Measurements from ENCODE around the gene KLHDC8B.

The KLHDC8B gene

DNA sequence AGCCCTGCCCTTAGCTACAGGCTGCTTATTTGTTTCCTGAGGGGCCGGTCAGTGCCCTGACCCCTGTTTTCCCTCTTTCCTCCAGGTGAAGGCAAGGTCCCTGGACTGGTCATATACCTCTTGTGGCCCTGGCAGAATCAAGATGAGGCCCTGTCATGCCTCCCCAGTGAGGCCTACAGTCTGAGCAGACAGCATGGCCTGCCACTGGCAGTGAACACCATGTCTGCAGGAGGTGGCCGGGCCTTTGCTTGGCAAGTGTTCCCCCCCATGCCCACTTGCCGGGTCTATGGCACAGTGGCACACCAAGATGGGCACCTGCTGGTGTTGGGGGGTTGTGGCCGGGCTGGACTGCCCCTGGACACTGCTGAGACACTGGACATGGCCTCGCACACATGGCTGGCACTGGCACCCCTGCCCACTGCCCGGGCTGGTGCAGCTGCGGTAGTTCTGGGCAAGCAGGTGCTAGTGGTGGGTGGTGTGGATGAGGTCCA is 1.2 kb downstream of the KLHDC8B start:
- H3K4me3 ChIP-seq, result peak overlapping the region in 7 of 10 experiments; percentile 61 to 93 (median 71); a peak in 11 of 20 replicates
- H3K4me2 ChIP-seq, result peak overlapping the region; percentile 84 to 100 (median 96)
- no peaks in the 10 kb centered on the region; a peak in 1 of 22 replicates for H3K27me3 ChIP-seq
- peak overlapping the region in 8 of 11 experiments; percentile 75 to 96 (median 80); a peak in 12 of 22 replicates for H3K9ac ChIP-seq
- peaks cover 63 to 78% (median 75%) of the 10 kb centered on the region in 10 experiments for H3K4me1 ChIP-seq
- H3K27ac ChIP-seq, result peak overlapping the region in 8 of 11 experiments; percentile 1 to 79 (median 72); a peak in 8 of 22 replicates
- peaks cover 0 to 45% (median 0%) of the 10 kb centered on the region in 11 experiments; a peak in 4 of 22 replicates for H4K20me1 ChIP-seq
- no peaks in the 10 kb centered on the region for H3K9me3 ChIP-seq (replicated peaks in 1 of 11)
- H3K36me3 ChIP-seq, result peaks cover 0 to 52% (median 0%) of the 10 kb centered on the region in 11 experiments; a peak in 4 of 22 replicates
- TF ChIP-seq Cebpa-rat (IDR thresholded peaks at IDR 0.05), result no peak

DNA sequence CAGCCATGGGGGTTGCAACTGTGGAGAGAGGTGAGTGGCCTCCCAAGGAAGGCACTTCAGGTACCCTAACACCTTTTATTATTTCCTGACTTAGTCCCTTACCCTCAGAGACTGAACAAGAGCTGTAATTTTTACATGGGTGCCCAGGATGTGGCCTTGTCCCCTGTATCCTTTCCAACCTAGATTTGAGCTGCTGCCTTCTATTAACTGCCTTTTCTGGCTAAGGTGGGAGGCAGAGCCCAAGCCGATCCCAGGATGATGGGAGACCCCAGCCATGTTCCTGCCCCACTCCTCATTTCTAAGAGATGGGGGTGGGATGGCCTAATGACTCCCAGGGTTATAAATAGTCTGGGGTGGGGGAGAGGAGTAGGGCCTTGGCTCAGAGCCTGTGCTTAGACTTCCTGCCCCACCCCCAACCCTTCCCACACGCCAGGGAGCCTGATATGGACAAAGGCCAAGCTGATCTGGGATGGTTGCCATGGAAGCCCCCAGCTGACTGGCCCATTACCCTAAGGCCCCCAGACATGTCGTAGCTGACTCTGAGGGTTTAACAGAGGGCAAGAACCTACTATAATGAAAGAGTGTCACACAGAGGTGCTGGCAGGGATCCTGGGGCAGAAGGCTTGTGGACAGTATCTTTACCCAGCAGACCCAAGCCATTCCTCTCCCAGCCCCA is 1.9 kb downstream of the KLHDC8B start:
- Histone ChIP-seq H3K4me2 (peak overlapping the region; percentile 84 to 100 (median 96)), H3K9ac (peak overlapping the region in 9 of 11 experiments; percentile 11 to 96 (median 76); a peak in 11 of 22 replicates), H3K4me3 (peak overlapping the region in 3 of 10 experiments; percentile 11 to 93 (median 75); a peak in 7 of 20 replicates), H4K20me1 (peaks cover 0 to 50% (median 0%) of the 10 kb centered on the region in 11 experiments; a peak in 4 of 22 replicates), H3K36me3 (peaks cover 0 to 57% (median 0%) of the 10 kb centered on the region in 11 experiments; a peak in 4 of 22 replicates), H3K9me3 (replicated peaks in 1 of 11) (no peaks in the 10 kb centered on the region), H3K4me1 (peaks cover 63 to 85% (median 81%) of the 10 kb centered on the region in 10 experiments), H3K27me3 (no peaks in the 10 kb centered on the region; a peak in 1 of 22 replicates), H3K27ac (peak overlapping the region in 8 of 11 experiments; percentile 10 to 79 (median 56); a peak in 12 of 22 replicates)
- TF ChIP-seq Cebpa-rat (IDR thresholded peaks at IDR 0.05), result no peak

DNA sequence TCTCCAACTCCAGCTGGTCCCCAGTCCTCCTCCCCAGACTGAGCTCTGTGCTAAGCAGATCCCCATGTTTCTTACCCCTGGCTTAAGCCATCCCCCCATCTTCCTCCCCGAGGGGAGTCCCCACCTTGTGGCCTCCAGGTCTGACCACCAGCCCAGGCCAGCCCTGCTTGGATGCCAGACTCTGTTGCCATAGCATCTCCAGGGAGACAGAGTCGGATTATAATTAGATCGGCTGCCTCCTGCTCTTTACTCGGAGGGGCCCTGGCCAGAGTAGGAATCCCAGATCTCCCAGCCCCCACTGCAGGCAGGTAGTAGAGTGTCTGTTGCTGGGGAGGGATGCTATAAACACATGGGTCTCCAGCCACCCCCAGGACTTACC is 2.4 kb downstream of the KLHDC8B start:
- peak overlapping the region; percentile 84 to 100 (median 96) for H3K4me2 ChIP-seq
- H3K4me3 ChIP-seq, result peak overlapping the region in 3 of 10 experiments; percentile 11 to 93 (median 75); a peak in 4 of 20 replicates
- peaks cover 0 to 50% (median 0%) of the 10 kb centered on the region in 11 experiments; a peak in 4 of 22 replicates for H4K20me1 ChIP-seq
- H3K4me1 ChIP-seq, result peaks cover 63 to 90% (median 86%) of the 10 kb centered on the region in 10 experiments
- peaks cover 0 to 60% (median 0%) of the 10 kb centered on the region in 11 experiments; a peak in 4 of 22 replicates for H3K36me3 ChIP-seq
- TF ChIP-seq Cebpa-rat (IDR thresholded peaks at IDR 0.05), result no peak
- no peaks in the 10 kb centered on the region; a peak in 1 of 22 replicates for H3K27me3 ChIP-seq
- H3K27ac ChIP-seq, result peak overlapping the region in 7 of 11 experiments; percentile 10 to 79 (median 41); a peak in 8 of 22 replicates
- no peaks in the 10 kb centered on the region for H3K9me3 ChIP-seq (replicated peaks in 1 of 11)
- H3K9ac ChIP-seq, result peak overlapping the region in 8 of 11 experiments; percentile 6 to 96 (median 38); a peak in 11 of 22 replicates

DNA sequence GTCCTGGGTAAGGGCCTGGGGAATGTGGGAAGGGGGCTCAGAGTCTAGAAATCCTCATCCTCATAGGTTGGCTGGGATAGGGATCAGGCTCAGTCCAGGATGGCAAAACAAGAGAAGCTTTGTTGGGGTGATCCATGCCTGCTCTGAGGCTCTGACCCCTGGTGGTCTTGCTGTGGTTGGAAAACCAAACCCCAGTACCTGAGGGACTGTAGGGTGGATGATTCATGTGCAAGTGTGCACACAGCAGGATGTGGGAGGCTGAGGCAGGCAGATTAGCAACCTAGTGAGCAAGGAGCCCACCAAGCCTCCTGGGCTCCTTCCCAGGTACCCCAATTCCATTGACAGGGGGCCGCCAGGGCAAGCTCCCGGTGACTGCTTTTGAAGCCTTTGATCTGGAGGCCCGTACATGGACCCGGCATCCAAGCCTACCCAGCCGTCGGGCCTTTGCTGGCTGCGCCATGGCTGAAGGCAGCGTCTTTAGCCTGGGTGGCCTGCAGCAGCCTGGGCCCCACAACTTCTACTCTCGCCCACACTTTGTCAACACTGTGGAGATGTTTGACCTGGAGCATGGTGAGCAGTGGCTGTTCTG is 3.1 kb downstream of the KLHDC8B start:
- H3K4me2 ChIP-seq, result peak overlapping the region; percentile 84 to 100 (median 96)
- TF ChIP-seq Cebpa-rat (IDR thresholded peaks at IDR 0.05), result no peak
- peak overlapping the region in 2 of 10 experiments; percentile 75 to 93; a peak in 4 of 20 replicates for H3K4me3 ChIP-seq
- H3K27me3 ChIP-seq, result no peaks in the 10 kb centered on the region; a peak in 1 of 22 replicates
- peaks cover 0 to 60% (median 0%) of the 10 kb centered on the region in 11 experiments; a peak in 4 of 22 replicates for H3K36me3 ChIP-seq
- H4K20me1 ChIP-seq, result peaks cover 0 to 50% (median 0%) of the 10 kb centered on the region in 11 experiments; a peak in 4 of 22 replicates
- peak overlapping the region in 7 of 11 experiments; percentile 5 to 96 (median 36); a peak in 10 of 22 replicates for H3K9ac ChIP-seq
- H3K9me3 ChIP-seq (replicated peaks in 1 of 11), result no peaks in the 10 kb centered on the region
- peak overlapping the region in 6 of 11 experiments; percentile 10 to 84 (median 58); a peak in 7 of 22 replicates for H3K27ac ChIP-seq
- peaks cover 63 to 92% (median 88%) of the 10 kb centered on the region in 10 experiments for H3K4me1 ChIP-seq

DNA sequence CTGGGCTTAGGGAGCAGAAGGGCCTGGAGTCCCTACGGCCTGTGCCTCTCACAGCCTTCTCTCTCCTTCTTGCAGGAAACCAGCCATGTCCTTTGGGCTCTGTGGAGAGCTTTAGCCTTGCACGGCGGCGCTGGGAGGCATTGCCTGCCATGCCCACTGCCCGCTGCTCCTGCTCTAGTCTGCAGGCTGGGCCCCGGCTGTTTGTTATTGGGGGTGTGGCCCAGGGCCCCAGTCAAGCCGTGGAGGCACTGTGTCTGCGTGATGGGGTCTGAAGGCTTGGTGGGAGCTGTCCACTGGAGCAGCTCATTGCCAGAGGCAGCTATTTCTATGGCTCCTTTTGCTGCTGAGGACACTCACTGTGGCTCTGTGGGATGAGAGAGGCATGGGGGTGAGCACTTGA is 4.1 kb downstream of the KLHDC8B start:
- Histone ChIP-seq H3K27ac (peak overlapping the region in 4 of 11 experiments; percentile 77 to 84 (median 78); a peak in 6 of 22 replicates), H3K4me1 (peaks cover 55 to 85% (median 82%) of the 10 kb centered on the region in 10 experiments), H3K4me3 (no peak overlapping the region), H3K4me2 (peak overlapping the region; percentile 84 to 100 (median 96)), H3K36me3 (peaks cover 0 to 60% (median 0%) of the 10 kb centered on the region in 11 experiments; a peak in 4 of 22 replicates), H4K20me1 (peaks cover 0 to 50% (median 0%) of the 10 kb centered on the region in 11 experiments; a peak in 4 of 22 replicates), H3K9me3 (replicated peaks in 1 of 11) (no peaks in the 10 kb centered on the region), H3K27me3 (no peaks in the 10 kb centered on the region; a peak in 1 of 22 replicates), H3K9ac (peak overlapping the region in 4 of 11 experiments; percentile 19 to 96 (median 42); a peak in 4 of 22 replicates)
- no peak for TF ChIP-seq Cebpa-rat (IDR thresholded peaks at IDR 0.05)

DNA sequence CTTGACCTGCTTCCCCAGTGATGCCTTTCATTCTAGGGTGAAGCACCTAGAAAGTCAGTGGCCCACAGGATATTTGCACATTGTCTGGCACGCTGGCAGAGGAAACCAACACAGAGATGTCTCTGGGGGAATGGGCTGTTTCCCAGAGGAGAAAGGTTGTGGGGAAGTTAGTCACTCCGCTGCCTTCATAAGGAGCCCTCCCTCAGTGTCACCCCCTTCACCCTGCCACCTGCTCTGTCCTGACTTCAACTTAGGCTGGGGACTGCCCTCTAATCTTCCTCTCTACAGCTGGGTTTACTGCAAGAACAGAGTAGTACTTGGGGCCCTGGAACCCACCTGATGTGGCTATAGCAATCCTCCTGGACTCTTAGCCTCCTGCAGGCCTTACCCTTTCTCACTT is 5.7 kb downstream of the KLHDC8B start:
- Histone ChIP-seq H3K36me3 (peaks cover 0 to 60% (median 0%) of the 10 kb centered on the region in 11 experiments; a peak in 4 of 22 replicates), H3K4me1 (peaks cover 50 to 70% (median 66%) of the 10 kb centered on the region in 10 experiments), H3K4me2 (peak overlapping the region; percentile 84 to 100 (median 96)), H3K9ac (peak overlapping the region in 8 of 11 experiments; percentile 3 to 96 (median 59); a peak in 13 of 22 replicates), H4K20me1 (peaks cover 0 to 50% (median 0%) of the 10 kb centered on the region in 11 experiments; a peak in 4 of 22 replicates), H3K27me3 (no peaks in the 10 kb centered on the region), H3K9me3 (replicated peaks in 1 of 11) (peaks cover 0 to 7% (median 0%) of the 10 kb centered on the region in 11 experiments; a peak in 2 of 22 replicates), H3K27ac (peak overlapping the region in 7 of 11 experiments; percentile 4 to 84 (median 77); a peak in 13 of 22 replicates), H3K4me3 (no peak overlapping the region)
- TF ChIP-seq Cebpa-rat (IDR thresholded peaks at IDR 0.05), result no peak

DNA sequence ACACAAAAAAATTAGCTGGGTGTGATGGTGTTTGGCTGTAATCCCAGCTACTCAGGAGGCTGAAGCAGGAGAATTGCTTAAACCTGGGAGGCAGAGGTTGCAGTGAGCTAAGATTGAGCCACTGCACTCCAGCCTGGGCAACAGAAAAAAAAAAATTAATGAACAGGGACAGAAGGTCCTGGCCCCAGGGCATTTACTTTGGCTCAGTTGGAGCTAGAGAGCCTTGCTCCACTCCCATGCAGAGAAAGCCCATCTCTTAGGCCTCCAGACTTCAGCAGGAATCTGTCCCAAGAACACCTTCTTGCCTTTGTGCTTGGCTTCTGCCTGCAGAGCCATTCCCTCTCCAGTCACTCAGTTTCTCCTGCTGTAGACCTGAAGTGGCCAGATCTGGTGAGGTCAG is 8.7 kb downstream of the KLHDC8B start:
- H3K27ac ChIP-seq, result no peak overlapping the region
- H4K20me1 ChIP-seq, result peaks cover 0 to 30% (median 0%) of the 10 kb centered on the region in 11 experiments; a peak in 4 of 22 replicates
- H3K27me3 ChIP-seq, result no peaks in the 10 kb centered on the region
- no peak overlapping the region for H3K9ac ChIP-seq
- no peak for TF ChIP-seq Cebpa-rat (IDR thresholded peaks at IDR 0.05)
- H3K9me3 ChIP-seq (replicated peaks in 1 of 11), result peaks cover 0 to 7% (median 0%) of the 10 kb centered on the region in 11 experiments; a peak in 2 of 22 replicates
- no peak overlapping the region for H3K4me3 ChIP-seq
- peaks cover 0 to 32% (median 0%) of the 10 kb centered on the region in 11 experiments; a peak in 4 of 22 replicates for H3K36me3 ChIP-seq
- no peak overlapping the region for H3K4me2 ChIP-seq
- H3K4me1 ChIP-seq, result peaks cover 20 to 39% (median 36%) of the 10 kb centered on the region in 10 experiments

DNA sequence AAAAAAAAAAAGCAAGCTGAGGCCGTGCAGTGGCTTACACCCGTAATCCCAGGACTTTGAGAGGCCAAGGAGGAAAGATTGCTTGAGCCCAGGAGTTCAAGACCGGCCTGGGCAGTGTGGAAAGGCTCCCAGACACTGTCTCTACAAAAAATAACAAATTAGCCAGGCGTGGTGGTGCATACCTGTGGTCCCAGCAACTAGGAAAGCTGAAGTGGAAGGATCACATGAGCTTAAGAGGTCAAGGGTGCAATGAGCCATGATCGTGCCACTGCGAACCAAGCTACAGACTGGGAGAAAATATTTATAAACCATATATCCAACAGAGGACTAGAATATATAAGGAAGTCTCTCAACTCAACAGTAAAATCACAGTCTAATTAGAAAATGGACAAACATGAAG is 10.0 kb downstream of the KLHDC8B start:
- Histone ChIP-seq H3K4me2 (no peak overlapping the region), H3K9ac (no peak overlapping the region), H3K9me3 (replicated peaks in 1 of 11) (peaks cover 0 to 7% (median 0%) of the 10 kb centered on the region in 11 experiments; a peak in 2 of 22 replicates), H3K27ac (no peak overlapping the region), H3K4me3 (no peak overlapping the region), H3K36me3 (peaks cover 0 to 19% (median 0%) of the 10 kb centered on the region in 11 experiments; a peak in 4 of 22 replicates), H3K27me3 (no peaks in the 10 kb centered on the region), H3K4me1 (peaks cover 8 to 27% (median 24%) of the 10 kb centered on the region in 10 experiments), H4K20me1 (peaks cover 0 to 17% (median 0%) of the 10 kb centered on the region in 11 experiments; a peak in 3 of 22 replicates)
- no peak for TF ChIP-seq Cebpa-rat (IDR thresholded peaks at IDR 0.05)

All from BLaER1 treated with 17β-estradiol and CSF1 and Interleukin-3, amounts not matched to agents 10 nM and 100 nM (cell line).